HG03460 (cell line): ENCODE data around the gene GNG7.

Experiments
- ATAC-seq: cut with Tn5 transposase; IDR thresholded peaks from one replicate; pipeline ENCODE4 v1.9.1; 2021; ENCODE audit not compliant: unreplicated experiment

The GNG7 gene

DNA sequence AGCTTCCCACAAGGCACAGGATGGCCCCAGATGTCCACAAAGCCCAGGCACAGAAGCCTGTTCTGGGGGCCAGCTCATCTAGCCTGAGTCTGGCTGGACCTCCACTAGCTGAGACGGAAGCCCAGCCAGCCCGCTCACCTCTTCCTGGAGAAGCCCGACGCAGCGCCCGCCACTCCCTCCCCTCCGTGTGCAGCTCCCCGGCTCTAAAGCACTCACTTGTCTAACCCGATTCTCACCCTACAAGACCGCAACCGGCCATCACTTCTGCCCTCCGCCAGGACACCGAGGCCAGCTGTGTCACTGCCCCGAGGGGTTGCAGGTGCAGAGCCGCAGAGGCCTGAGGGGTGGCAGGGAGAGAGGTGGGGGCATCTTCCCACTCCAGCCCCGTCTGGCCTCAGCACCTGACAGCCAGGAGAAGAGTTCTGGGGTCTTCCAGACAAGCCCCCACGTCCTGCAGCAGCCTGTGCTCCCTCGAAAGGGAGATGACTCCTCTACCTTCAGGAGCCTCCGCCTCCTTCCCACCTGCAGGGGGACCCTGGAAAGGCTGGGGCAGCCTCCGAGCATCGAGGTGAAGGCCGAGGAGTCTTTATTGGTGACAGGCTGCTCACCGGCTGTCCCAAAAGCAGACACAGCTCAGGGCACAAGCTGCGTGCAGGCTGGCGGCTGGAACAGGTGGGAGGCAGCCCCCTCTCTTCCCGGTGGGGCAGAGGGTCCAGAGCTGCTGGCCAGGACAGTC, 24.6 kb upstream of the GNG7 start:
- no peak for ATAC-seq

DNA sequence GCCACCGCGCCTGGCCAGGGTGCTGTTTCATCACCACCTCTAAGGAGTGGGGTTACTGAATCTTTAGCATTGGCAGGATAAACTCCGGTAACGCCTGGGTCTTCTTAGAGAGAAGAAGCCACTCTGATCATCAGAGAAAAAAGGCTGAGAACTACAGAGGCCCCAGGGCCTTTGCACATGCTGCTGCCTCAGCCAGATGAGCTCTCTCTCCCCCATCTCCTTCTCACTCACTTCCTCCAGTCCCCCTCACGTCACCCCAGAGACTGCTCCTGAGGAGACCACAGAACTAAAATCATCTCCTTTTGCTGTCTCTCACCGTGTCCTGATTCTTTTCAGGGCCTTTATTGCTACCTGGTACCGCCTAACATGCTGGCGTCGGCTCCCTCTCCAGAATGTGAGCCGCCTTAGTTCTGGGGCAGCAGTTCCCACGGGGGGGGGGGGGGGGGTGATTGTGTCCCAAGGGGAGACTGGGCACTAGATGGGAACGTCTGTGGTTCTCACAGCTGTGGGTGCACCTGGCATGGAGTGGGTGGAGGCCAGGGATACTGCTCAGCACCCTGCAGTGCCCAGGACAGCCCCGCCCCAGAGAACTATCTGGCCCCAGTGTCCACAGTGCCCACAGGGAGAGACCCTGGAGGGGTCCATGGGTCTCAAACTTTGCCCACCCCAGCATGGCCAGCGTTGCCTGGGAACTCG, 23.8 kb upstream of the GNG7 start:
- ATAC-seq = no peak

- no peak for ATAC-seq
Measured at GRCh38 chr19:2724148-2724557, 21.7 kb upstream of the GNG7 start.

DNA sequence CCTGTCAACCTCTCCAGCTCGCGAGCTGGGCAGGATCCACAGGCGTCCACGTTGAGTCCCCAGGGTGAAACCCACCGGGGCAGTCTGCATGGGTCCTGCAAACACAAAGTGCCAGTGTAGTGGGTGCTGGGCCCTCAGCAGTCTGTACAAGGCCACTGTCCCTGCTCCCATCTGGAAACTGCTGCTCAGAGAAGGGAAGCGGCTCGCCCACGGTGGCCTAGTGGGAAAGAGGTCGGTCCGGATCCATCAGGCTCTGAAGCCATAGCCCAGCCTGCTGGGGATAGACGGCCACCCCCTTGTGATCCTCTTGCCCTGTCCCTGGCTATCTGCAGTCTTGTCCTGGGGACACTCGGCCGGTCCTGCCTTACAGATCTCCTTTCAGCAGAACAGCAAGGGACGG, 21.3 kb upstream of the GNG7 start:
- ATAC-seq = no peak

DNA sequence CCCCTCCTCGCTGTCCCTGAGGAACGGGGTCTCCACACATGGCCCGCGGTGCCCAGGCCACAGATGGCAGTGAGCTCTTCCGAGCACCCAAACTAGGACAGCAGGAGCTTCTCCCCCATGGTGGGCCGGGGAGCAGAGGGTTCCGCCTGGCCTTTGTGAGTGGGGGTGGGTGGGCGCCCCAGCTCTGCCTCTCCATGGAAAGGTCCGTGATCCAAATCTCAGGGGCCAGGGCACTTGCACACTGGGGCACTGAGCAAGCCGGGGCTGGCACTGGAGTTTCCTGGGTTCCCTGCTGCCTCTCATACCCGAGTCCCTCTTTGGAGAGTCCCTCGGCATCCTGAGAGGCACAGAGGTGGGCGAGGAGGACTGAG, 20.8 kb upstream of the GNG7 start:
- ATAC-seq = no peak

- no peak for ATAC-seq
Measured at GRCh38 chr19:2722541-2723344, 20.2 kb upstream of the GNG7 start.

DNA sequence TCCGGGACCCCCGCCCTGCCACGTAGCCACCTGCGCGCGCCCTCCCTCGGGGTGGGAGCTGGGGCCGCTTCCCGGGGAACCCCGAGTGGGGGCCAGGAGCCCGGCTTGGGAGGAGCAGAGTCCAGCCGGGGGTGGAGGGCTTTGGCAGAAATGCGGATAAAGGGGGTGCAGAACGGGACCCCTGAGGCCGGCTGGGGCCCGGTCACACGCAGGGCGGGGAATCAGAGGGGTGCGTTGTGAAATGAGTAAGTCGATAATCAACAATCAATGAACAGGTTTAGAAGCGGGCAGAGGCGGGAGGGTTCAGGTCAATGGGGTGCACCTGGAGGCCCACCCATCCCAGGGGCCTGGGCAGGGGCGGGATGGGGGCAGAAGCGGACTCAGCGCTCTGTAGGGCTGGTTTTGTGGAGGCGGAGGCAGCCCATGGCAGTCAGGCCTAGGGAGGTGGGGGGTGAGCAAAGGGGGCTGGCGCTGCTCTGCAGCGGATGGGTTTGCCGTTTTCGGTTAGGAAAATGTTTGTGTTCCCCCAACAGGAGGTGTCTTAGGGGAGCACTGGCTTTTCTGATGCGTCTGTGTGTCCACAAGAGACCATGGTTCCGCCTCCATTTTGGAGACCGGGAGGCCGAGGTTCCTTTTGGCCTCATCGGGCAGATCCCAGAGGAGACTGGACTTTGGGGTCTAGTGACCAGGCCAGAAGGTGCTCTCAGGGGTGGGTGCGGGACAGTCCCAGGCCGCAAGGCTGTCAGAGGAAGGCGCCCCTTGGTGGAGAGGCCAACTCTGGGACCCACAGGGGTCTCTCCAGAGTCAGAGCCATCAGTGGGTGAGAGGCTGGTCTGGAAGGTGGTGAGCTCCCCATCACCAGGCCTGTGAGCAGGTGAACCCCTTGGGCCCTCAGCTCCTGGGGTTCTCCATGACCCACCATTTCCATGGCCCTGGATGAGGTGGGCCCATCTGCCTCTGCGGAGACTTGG, 19.4 kb upstream of the GNG7 start:
- no peak for ATAC-seq

DNA sequence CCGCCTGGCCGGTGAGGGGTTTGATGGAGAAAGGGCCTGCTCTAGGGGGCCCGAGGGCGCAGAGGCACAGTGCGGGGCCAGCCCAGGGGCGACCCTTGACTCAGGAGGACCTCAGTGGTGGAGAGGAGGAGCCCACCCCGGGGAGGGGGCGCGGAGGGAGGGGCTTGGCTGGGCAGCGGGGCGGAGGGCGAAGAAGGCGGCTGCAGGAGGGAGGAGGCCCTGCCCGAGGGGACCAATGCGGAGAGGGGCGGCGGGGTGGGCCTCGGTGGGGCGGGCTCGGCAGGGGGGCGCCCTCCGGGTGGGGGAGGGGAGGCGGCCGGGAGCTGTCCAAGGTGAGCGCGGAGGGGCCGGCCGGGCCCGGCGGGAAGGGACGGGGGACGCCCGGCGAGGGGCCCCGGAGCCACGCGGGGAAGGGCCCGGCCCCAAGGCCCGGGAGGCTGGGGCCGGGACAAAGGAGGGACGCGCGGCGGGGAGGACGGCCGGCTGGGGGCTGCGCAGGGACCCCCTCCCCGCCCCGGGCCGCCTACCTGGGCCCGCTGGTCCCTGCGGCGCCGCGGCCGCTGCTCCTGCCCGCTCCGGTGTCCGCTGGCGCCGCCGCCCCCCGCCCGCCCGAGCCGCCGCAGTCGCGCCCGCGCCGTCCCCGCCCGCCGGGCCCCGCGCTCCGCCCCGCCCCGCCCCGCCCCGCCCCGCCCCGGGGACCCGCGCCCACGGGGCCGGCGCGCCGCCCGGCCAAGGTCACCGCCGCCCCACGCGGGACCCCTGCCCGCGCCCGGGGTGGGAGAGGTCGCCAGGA, 18.5 kb upstream of the GNG7 start, which contains the start of gene DIRAS1:
DIRAS1 (minus strand) TSS at position 596 of the 793 bp plus-strand sequence. CDS start 3,566 bp downstream, outside the sequence.
- ATAC-seq = no peak

DNA sequence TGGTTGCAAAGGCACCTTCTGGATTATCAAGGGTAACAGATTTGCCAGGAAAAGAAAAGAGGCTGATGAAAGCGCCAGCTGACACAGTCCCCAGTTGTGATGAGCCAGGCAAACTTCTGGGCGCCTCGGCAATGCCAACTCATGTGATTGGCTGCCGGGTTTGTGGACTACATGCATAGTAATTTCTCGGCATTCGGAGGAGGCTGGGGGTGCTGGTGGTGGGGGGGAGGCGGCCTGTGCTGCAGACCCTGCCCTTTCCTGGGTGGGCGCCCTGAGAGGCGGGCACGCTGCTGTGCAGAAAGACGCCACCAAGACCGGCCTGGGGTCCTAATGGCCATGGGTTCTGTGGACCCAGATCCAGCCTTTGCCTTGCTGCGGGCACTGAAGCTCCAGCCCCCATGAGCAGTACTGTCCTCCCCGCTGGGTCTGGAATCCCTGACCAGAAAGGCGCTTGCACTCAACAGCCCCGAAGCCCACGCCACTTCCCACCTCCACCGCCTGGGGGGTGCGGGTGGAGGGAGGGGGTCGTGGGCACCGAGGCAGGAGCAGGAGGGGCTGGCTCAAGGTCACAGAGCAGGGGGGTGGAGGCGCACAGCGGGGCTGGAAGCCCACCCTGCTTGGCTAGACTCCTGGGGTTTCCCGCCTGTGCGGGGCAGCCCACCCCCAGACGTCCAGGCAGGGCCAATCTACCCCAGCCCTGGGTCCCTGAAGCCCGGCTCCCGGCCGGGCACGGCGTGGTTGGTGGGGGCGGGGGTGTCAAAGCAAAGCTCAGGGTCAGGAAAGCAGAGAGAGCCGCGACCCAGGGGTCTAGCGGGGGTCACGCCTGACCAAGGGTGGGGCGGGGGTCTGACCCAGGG, 17.7 kb upstream of the GNG7 start:
- ATAC-seq = no peak

DNA sequence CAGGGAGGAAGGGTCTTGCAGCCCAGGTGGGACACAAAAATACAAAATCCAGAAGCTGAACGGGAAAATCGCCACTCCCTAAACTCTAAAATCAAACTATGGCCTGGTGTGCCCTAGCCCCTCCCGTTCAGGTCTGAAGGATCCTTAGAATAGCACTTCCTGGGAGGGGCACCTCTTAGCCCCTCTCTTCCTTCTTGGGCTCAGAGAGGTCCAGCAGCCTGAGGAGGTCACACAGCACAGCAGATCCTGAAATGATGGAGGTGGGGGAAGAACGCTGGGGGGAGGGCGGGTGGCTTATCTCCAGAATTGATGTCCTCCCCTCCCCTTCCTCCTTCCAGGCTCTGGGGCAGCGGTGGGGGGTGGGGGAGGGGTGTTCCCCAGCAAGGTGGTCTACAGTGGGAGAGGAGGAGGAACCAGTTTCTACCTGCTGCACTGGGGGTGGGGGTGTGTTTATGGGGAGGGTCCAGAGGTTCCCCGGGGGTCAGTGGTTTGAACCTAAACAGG, 16.8 kb upstream of the GNG7 start:
- no peak for ATAC-seq

DNA sequence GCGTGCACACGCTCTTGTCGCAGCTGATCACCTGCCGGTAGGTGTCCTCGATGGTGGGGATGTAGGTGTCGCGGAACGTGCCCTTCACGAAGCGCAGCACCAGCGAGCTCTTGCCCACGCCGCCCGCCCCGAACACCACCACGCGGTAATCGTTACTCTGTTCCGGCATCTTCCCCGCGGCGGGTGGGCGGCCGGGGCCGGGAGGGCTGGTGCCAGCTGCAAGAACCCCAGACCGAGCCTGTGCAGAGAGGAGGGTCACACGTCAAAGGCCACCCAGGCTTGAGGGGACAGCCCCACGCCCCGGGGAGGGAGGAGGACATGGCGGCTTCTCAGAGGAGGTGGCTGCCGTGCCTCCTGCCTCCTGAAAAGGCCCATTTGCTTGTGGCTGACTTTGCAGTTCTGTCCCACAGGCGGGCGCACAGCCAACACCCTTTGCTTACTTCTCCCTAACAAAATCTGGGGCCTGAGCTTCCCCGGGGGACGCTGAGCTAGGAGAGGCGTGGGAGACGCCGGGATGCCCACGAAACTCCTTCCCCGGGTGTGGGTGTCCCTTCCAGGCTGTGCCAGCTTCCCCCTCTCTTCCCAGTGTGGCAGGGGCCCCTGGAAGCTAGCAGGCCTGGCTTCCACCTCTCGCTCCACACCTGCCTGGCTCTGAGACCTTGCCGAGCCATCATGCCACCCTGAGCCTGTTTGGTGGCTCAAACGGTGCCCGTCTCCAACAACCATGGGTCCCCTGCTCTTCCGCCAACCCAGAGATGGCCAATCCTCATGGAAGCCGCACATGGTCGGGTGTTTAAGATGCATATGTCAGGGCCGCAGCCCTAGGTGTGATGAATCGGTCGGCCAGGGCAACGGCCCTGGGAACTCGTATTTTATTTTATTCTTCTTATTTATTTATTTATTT, 15.4 kb upstream of the GNG7 start:
- no peak for ATAC-seq

DNA sequence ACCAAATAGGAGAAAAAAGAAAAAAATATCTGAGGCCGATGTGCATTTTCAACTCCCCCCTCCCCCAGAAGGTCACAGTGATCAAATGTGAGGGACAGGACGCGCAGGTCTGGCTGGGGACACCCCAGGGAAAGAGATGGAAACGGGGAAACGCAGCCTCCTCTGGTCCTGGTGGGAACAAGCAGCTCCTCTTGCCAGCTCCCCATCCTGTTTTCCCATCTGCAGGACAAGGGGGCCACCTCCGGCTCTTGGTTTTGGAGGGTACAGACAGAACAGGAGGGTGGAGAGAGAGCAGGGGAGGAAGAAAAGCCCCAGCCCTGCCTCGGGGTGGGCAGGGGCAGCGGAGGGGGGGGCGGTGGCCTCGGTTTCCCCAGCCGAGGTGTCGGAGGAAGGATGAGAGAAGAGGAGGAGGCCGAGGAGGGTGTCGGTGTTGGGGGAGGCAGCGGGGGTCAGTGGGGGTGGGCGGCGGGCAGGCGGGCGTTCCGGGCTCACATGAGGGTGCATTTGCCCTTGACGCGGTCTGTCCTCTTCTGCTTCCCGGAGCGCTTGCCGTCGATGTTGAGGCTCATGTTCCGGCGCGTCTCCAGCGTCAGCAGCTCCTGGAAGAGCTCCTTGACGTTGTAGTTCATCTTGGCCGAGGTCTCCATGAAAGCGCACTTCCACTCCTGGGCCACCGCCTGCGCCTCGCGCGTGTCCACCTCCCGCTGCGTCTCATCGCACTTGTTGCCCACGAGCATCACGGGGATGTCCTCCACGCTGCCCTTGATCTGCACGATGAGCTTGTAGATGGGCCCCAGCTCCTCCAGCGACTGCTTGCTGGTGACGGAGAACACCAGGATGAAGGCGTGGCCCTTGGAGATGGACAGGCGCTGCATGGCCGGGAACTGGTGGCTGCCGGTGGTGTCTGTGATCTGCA, 14.5 kb upstream of the GNG7 start:
- no peak for ATAC-seq

- ATAC-seq = no peak
Measured at GRCh38 chr19:2716275-2716650, 13.8 kb upstream of the GNG7 start.

- ATAC-seq = no peak
Measured at GRCh38 chr19:2715470-2716274, 13.2 kb upstream of the GNG7 start.

DNA sequence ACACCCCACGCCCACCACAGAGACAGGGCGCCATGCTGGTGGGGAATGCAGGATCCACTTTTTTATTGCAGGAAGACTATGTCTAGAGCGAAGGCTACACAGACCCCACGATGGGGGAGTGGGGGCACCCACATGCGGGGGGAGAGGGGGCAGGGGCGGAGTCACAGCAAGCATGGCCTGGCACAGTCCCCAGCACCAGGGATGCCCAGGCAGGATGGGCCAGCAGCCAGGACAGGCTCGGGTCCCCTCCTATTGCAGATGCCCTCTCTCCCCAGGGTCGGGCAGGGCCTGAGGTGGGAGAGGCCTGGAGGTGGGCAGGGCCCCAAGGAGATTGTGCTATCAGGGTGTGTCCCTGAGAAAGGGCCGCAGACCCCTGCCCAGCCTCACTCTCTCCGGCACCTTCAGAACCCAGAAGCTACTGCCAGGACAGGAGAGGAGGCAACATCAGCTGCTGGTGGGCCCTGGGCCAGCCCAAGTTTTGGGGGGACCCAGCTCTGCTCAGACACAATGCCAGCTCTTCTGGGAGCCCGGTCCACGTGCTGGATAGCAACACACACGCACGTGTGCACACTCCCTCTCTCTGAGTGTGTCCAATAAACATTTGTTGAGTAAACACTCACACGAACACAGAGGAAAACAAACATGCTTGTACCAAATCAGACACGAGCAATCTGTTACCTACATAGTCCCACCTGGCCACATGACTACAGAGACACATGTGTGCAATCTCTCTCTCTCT, 12.2 kb upstream of the GNG7 start:
- ATAC-seq = no peak
